BLaER1 treated with 17β-estradiol and CSF1 and Interleukin-3, amounts not matched to agents 10 nM and 100 nM (cell line): ENCODE results near the gene RELL2.

Experiments
- H3K27ac ChIP-seq, 11 experiments: shearing (Covaris generic); formaldehyde crosslinking; 2 replicates each; pipeline ENCODE4 v1.8.1; 2022
- H3K27me3 ChIP-seq, 11 experiments: shearing (Covaris generic); formaldehyde crosslinking; 2 replicates each; pipeline ENCODE4 v1.8.1; 2022
- H3K36me3 ChIP-seq, 11 experiments: shearing (Covaris generic); formaldehyde crosslinking; 2 replicates each; pipeline ENCODE4 v1.8.1; 2022
- H3K4me1 ChIP-seq, 10 experiments: shearing (Covaris generic); formaldehyde crosslinking; 2 replicates each; pipeline ENCODE4 v1.8.1; 2022
- H3K4me2 ChIP-seq, 11 experiments: shearing (Covaris generic); formaldehyde crosslinking; 2 replicates each; pipeline ENCODE4 v1.8.1; 2022
- H3K4me3 ChIP-seq, 10 experiments: shearing (Covaris generic); formaldehyde crosslinking; 2 replicates each; pipeline ENCODE4 v1.8.1; 2022
- H3K9ac ChIP-seq, 11 experiments: shearing (Covaris generic); formaldehyde crosslinking; 2 replicates each; pipeline ENCODE4 v1.8.1; 2022
- H3K9me3 ChIP-seq, 11 experiments: shearing (Covaris generic); formaldehyde crosslinking; replicated peaks in 1 of 11; 2 replicates each; pipeline ENCODE4 v1.8.1; 2022
- H4K20me1 ChIP-seq, 11 experiments: shearing (Covaris generic); formaldehyde crosslinking; 2 replicates each; pipeline ENCODE4 v1.8.1; 2022
- Cebpa-rat ChIP-seq, 11 experiments: shearing (Covaris generic); IDR thresholded peaks; 2 replicates each; pipeline ENCODE4 v1.8.1; 2022

Gene RELL2

GRCh38 chr5:141623611-141624010 is 13.2 kb upstream of the RELL2 start:
- peaks cover 77 to 93% (median 87%) of the 10 kb centered on the region in 11 experiments for H3K36me3 ChIP-seq
- no peaks in the 10 kb centered on the region for H3K9me3 ChIP-seq
- H3K27ac ChIP-seq = peak overlapping the region in 8 of 11 experiments; percentile 24 to 79 (median 53); a peak in 15 of 22 replicates
- peak overlapping the region in 8 of 11 experiments; percentile 4 to 89 (median 76); a peak in 13 of 22 replicates for H3K4me2 ChIP-seq
- peaks cover 0 to 21% (median 5%) of the 10 kb centered on the region in 11 experiments; a peak in 10 of 22 replicates for H4K20me1 ChIP-seq
- H3K9ac ChIP-seq = peak overlapping the region in 9 of 11 experiments; percentile 2 to 63 (median 27); a peak in 10 of 22 replicates
- H3K27me3 ChIP-seq = no peaks in the 10 kb centered on the region
- no peak for TF ChIP-seq Cebpa-rat (IDR thresholded peaks at IDR 0.05)
- H3K4me1 ChIP-seq = peaks cover 4 to 80% (median 25%) of the 10 kb centered on the region in 10 experiments; a peak in 16 of 20 replicates
- H3K4me3 ChIP-seq = no peak overlapping the region

- H3K36me3 ChIP-seq = peaks cover 90 to 100% (median 97%) of the 10 kb centered on the region in 11 experiments
- no peak overlapping the region for H3K27ac ChIP-seq
- H3K4me2 ChIP-seq = peak overlapping the region in 2 of 11 experiments; percentile 49 to 66; a peak in 2 of 22 replicates
- H4K20me1 ChIP-seq = peaks cover 7 to 61% (median 37%) of the 10 kb centered on the region in 11 experiments; a peak in 19 of 22 replicates
- no peak overlapping the region for H3K4me3 ChIP-seq
- no peak for TF ChIP-seq Cebpa-rat (IDR thresholded peaks at IDR 0.05)
- no peak overlapping the region for H3K9ac ChIP-seq
- peaks cover 8 to 60% (median 17%) of the 10 kb centered on the region in 10 experiments; a peak in 17 of 20 replicates for H3K4me1 ChIP-seq
- H3K27me3 ChIP-seq = no peaks in the 10 kb centered on the region
- H3K9me3 ChIP-seq = no peaks in the 10 kb centered on the region
Observed at GRCh38 chr5:141628175-141628788, 8.5 kb upstream of the RELL2 start.

DNA sequence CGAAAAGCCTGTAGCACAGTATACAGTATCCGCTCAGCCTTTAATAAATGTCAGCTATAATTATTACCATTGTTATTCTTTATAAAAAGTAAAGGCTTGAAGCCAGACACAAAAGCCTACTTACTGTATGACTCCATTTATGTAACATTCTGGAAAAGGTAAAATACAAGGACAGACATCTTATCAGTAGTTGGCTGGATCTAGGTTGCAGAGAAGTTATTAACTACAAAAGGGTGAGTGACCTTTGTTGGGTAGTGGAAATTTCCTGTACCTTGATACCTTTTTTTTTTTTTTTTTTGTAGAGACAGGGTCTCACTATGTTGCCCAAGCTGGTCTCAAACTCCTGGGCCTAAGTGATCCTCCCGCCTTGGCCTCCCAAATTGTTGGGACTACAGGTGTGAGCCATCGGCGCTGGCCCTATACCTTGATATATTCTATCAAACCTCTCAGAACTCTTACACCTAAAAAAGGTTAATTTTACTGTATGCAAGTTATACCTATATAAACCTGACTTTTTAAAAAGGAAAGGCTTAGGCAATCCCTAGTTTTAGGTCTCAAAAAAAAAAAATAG is 6.1 kb upstream of the RELL2 start:
- H3K27me3 ChIP-seq = no peaks in the 10 kb centered on the region
- no peak overlapping the region for H3K27ac ChIP-seq
- no peak for TF ChIP-seq Cebpa-rat (IDR thresholded peaks at IDR 0.05)
- H3K4me1 ChIP-seq = peaks cover 20 to 62% (median 31%) of the 10 kb centered on the region in 10 experiments
- H3K9me3 ChIP-seq = no peaks in the 10 kb centered on the region
- no peak overlapping the region for H3K4me2 ChIP-seq
- H3K9ac ChIP-seq = no peak overlapping the region
- peaks cover 16 to 79% (median 54%) of the 10 kb centered on the region in 11 experiments; a peak in 20 of 22 replicates for H4K20me1 ChIP-seq
- peaks cover 72 to 96% (median 85%) of the 10 kb centered on the region in 11 experiments for H3K36me3 ChIP-seq
- no peak overlapping the region for H3K4me3 ChIP-seq

- H3K4me1 ChIP-seq = peaks cover 26 to 53% (median 39%) of the 10 kb centered on the region in 10 experiments
- no peaks in the 10 kb centered on the region for H3K9me3 ChIP-seq
- H3K36me3 ChIP-seq = peaks cover 53 to 76% (median 65%) of the 10 kb centered on the region in 11 experiments
- peaks cover 22 to 83% (median 59%) of the 10 kb centered on the region in 11 experiments; a peak in 20 of 22 replicates for H4K20me1 ChIP-seq
- peak overlapping the region in 5 of 11 experiments; percentile 7 to 52 (median 31); a peak in 6 of 22 replicates for H3K4me2 ChIP-seq
- H3K27me3 ChIP-seq = no peaks in the 10 kb centered on the region
- H3K27ac ChIP-seq = no peak overlapping the region
- H3K4me3 ChIP-seq = no peak overlapping the region
- H3K9ac ChIP-seq = no peak overlapping the region
- no peak for TF ChIP-seq Cebpa-rat (IDR thresholded peaks at IDR 0.05)
Observed at GRCh38 chr5:141632650-141633049, 4.1 kb upstream of the RELL2 start.

GRCh38 chr5:141633871-141634561 is 2.8 kb upstream of the RELL2 start:
- TF ChIP-seq Cebpa-rat (IDR thresholded peaks at IDR 0.05) = no peak
- no peaks in the 10 kb centered on the region for H3K27me3 ChIP-seq
- peak overlapping the region in 9 of 11 experiments; percentile 3 to 99 (median 96); a peak in 16 of 22 replicates for H3K4me2 ChIP-seq
- no peak overlapping the region for H3K4me3 ChIP-seq
- H3K36me3 ChIP-seq = peaks cover 40 to 69% (median 53%) of the 10 kb centered on the region in 11 experiments
- H3K4me1 ChIP-seq = peaks cover 40 to 59% (median 53%) of the 10 kb centered on the region in 10 experiments
- no peaks in the 10 kb centered on the region for H3K9me3 ChIP-seq
- H4K20me1 ChIP-seq = peaks cover 22 to 70% (median 54%) of the 10 kb centered on the region in 11 experiments; a peak in 20 of 22 replicates
- H3K9ac ChIP-seq = peak overlapping the region in 2 of 11 experiments; percentile 22 to 46; a peak in 2 of 22 replicates
- H3K27ac ChIP-seq = peak overlapping the region in 3 of 11 experiments; percentile 1 to 43 (median 26); a peak in 4 of 22 replicates

DNA sequence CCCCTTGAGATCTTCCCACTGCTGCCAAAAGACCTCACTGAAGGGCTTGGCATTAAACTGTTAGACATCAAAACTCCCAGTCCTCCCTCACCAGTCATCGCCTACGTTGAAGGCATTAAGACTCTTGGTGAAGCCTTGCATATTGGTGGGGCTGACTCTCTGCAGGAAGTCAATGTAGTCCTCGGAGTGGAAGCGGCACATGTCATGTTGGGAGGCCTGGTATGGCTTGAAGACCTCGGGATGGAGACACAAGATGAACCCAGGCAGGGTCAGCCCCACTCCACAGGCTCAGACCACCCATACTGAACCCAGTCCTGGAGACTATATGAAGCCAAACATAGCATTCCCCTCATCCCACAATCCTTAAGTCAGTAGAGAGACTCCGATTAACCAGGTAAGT is 2.1 kb upstream of the RELL2 start:
- peak overlapping the region in 3 of 11 experiments; percentile 12 to 43 (median 26); a peak in 5 of 22 replicates for H3K27ac ChIP-seq
- peaks cover 44 to 65% (median 56%) of the 10 kb centered on the region in 10 experiments for H3K4me1 ChIP-seq
- peaks cover 33 to 69% (median 49%) of the 10 kb centered on the region in 11 experiments for H3K36me3 ChIP-seq
- no peak for TF ChIP-seq Cebpa-rat (IDR thresholded peaks at IDR 0.05)
- H3K4me2 ChIP-seq = peak overlapping the region; percentile 92 to 99 (median 98)
- no peaks in the 10 kb centered on the region for H3K27me3 ChIP-seq
- peak overlapping the region in 3 of 10 experiments; percentile 9 to 95 (median 74); a peak in 6 of 20 replicates for H3K4me3 ChIP-seq
- peak overlapping the region in 5 of 11 experiments; percentile 22 to 87 (median 85); a peak in 4 of 22 replicates for H3K9ac ChIP-seq
- peaks cover 22 to 68% (median 49%) of the 10 kb centered on the region in 11 experiments; a peak in 20 of 22 replicates for H4K20me1 ChIP-seq
- H3K9me3 ChIP-seq = no peaks in the 10 kb centered on the region

DNA sequence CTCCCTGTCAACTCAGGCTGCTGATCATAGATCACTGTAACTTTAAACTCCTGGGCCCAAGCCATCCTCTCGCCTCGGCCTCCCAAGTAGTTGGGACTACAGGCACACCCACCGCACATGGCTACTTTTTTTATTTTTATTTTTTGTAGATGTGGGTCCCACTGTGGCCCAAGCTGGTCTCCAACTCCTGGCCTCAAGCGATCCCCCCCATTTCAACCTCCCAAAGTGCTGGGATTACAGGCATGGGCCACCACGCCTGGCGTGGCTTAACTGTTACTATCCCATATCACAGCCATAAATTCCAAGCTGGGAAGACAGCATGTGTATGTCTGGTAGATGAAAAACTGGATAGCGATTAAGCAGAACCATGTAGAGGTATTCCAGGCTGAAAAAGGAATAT is 1.2 kb upstream of the RELL2 start:
- no peak for TF ChIP-seq Cebpa-rat (IDR thresholded peaks at IDR 0.05)
- H3K36me3 ChIP-seq = peaks cover 31 to 69% (median 49%) of the 10 kb centered on the region in 11 experiments
- H3K27ac ChIP-seq = peak overlapping the region in 8 of 11 experiments; percentile 57 to 83 (median 75); a peak in 12 of 22 replicates
- peak overlapping the region; percentile 78 to 90 (median 85); a peak in 21 of 22 replicates for H3K9ac ChIP-seq
- H3K4me1 ChIP-seq = peaks cover 47 to 74% (median 60%) of the 10 kb centered on the region in 10 experiments
- no peaks in the 10 kb centered on the region for H3K27me3 ChIP-seq
- peaks cover 22 to 68% (median 43%) of the 10 kb centered on the region in 11 experiments; a peak in 20 of 22 replicates for H4K20me1 ChIP-seq
- no peaks in the 10 kb centered on the region for H3K9me3 ChIP-seq
- peak overlapping the region; percentile 92 to 99 (median 98) for H3K4me2 ChIP-seq
- peak overlapping the region; percentile 74 to 95 (median 81) for H3K4me3 ChIP-seq

GRCh38 chr5:141636106-141636412 is 738 bp upstream of the RELL2 start:
- Histone ChIP-seq H3K4me2 (peak overlapping the region; percentile 92 to 99 (median 98)), H3K4me1 (peaks cover 47 to 78% (median 60%) of the 10 kb centered on the region in 10 experiments), H3K27ac (peak overlapping the region; percentile 57 to 83 (median 76); a peak in 21 of 22 replicates), H3K4me3 (peak overlapping the region; percentile 74 to 95 (median 81)), H3K9me3 (no peaks in the 10 kb centered on the region), H4K20me1 (peaks cover 22 to 72% (median 39%) of the 10 kb centered on the region in 11 experiments; a peak in 20 of 22 replicates), H3K9ac (peak overlapping the region; percentile 78 to 90 (median 85)), H3K36me3 (peaks cover 31 to 69% (median 49%) of the 10 kb centered on the region in 11 experiments), H3K27me3 (no peaks in the 10 kb centered on the region)
- no peak for TF ChIP-seq Cebpa-rat (IDR thresholded peaks at IDR 0.05)
